Left cardiac atrium (tissue), 4 donors: ENCODE results near the gene STIM2. TPM values are rescaled to one million over a fixed set of nuclear protein-coding genes. Genes with fewer than 3 reads are reported as not detected.
"Not testable (repeated sequence)": the region's sequence is repeated elsewhere in the genome, so short reads cannot be mapped to it uniquely, and the experiment has no call there.

Source experiments
- ATAC-seq, 2 donors: fragments of 200-7000 bp; cut with Tn5 transposase; one replicate each; pipeline ENCODE4 v1.9.1; 2020; ENCODE audit warnings: mild to moderate bottlenecking in 2 of 2, moderate library complexity in 2 of 2
- DNase-seq: peaks from one replicate; pipeline ENCODE4 v3.0.0-alpha.2; 2020
- intact Hi-C, 2 donors: fragments of 100-400 bp; cut with DNase I; formaldehyde crosslinking; loops; one replicate each; pipeline versions ENCODE4 v1.14.1 to v1.15.1; 2022 to 2023
- long read RNA-seq: library from polyadenylated mRNA; unstranded; transcript quantifications from one replicate; pipeline ENCODE4 v2.0.0, GENCODE V29; 2021
- total RNA-seq, 2 donors: library from RNA; stranded (reverse); fragmentation: NEBNext Ultra II Directional; extraction: Animal tissue kit (Norgen Biotek cat#: 25700); gene quantifications; one replicate each; pipeline ENCODE4 v1.2.1, GENCODE V29; 2021
- donor health status: DM: no; HTN: yes; CAD: no.
- donor health status: DM: no; HTN: yes; CAD: no; lungs with severe emphysema.
- donor health status: DM: yes; HTN: yes; CAD: no.
- donor health status: Dilated cardiomyopathy.

Gene STIM2
- total RNA-seq: 10 to 100 TPM; 12.1 to 16.9 TPM
- long read RNA-seq, partial matches to known transcripts: 1 of 2 reads
- long read RNA-seq, other reads (novel, unspliced or antisense): 1 of 2 reads

- DNase-seq (peak; percentile 96), ATAC-seq (peak; percentile 90 to 92)
- intact Hi-C loops: loop anchor here (5.0 to 10.0 kb wide), 4 partner anchors 106 to 147 kb away; no protein-coding TSS in a partner anchor
Measured at GRCh38 chr4:26860157-26860921, at the start of gene STIM2. TSS of gene STIM2 (plus strand) at chr4:26860841.

GRCh38 chr4:26811571-26811970, 49.1 kb upstream of the STIM2 start:
- ATAC-seq, DNase-seq, intact Hi-C loops: not testable (repeated sequence)

GRCh38 chr4:26812049-26812714, 48.5 kb upstream of the STIM2 start:
- intact Hi-C loops: no loop called here
- DNase-seq: peak; percentile 27
- ATAC-seq: peak in 1 of 2 donors; percentile 52

GRCh38 chr4:26813698-26814097, 46.9 kb upstream of the STIM2 start:
- peak; percentile 82 to 87 for ATAC-seq
- intact Hi-C loops: no loop called here
- DNase-seq: peak; percentile 67

GRCh38 chr4:26815199-26815598, 45.4 kb upstream of the STIM2 start:
- DNase-seq: no peak
- intact Hi-C loops: no loop called here
- ATAC-seq: no peak

- intact Hi-C loops: no loop called here
- DNase-seq (no peak), ATAC-seq (no peak)
Measured at GRCh38 chr4:26815706-26816105, 44.9 kb upstream of the STIM2 start.

GRCh38 chr4:26819026-26819425, 41.6 kb upstream of the STIM2 start:
- DNase-seq (no peak), ATAC-seq (no peak)
- intact Hi-C loops: no loop called here

GRCh38 chr4:26819478-26820095, 41.1 kb upstream of the STIM2 start:
- intact Hi-C loops: no loop called here
- DNase-seq (no peak), ATAC-seq (no peak)

- DNase-seq (no peak), ATAC-seq (no peak)
- intact Hi-C loops: no loop called here
Measured at GRCh38 chr4:26820346-26820745, 40.3 kb upstream of the STIM2 start.

GRCh38 chr4:26821031-26821430, 39.6 kb upstream of the STIM2 start:
- intact Hi-C loops: no loop called here
- ATAC-seq (no peak), DNase-seq (no peak)

- DNase-seq (no peak), ATAC-seq (no peak)
- intact Hi-C loops: no loop called here
Measured at GRCh38 chr4:26821677-26822503, 38.8 kb upstream of the STIM2 start.

- intact Hi-C loops: no loop called here
- no peak for DNase-seq
- ATAC-seq: no peak
Measured at GRCh38 chr4:26822546-26822945, 38.1 kb upstream of the STIM2 start.

- intact Hi-C loops, DNase-seq, ATAC-seq: not testable (repeated sequence)
Measured at GRCh38 chr4:26822974-26823373, 37.7 kb upstream of the STIM2 start.

- intact Hi-C loops: no loop called here
- no peak for ATAC-seq
- no peak for DNase-seq
Measured at GRCh38 chr4:26823583-26823982, 37.1 kb upstream of the STIM2 start.

- no peak for DNase-seq
- no peak for ATAC-seq
- intact Hi-C loops: no loop called here
Measured at GRCh38 chr4:26824667-26825066, 36.0 kb upstream of the STIM2 start.

- intact Hi-C loops: no loop called here
- ATAC-seq: peak; percentile 64 to 72
- DNase-seq: no peak
Measured at GRCh38 chr4:26826721-26827120, 33.9 kb upstream of the STIM2 start.

GRCh38 chr4:26827336-26827735, 33.3 kb upstream of the STIM2 start:
- DNase-seq, intact Hi-C loops, ATAC-seq: not testable (repeated sequence)

GRCh38 chr4:26827798-26828197, 32.8 kb upstream of the STIM2 start:
- intact Hi-C loops: no loop called here
- DNase-seq (no peak), ATAC-seq (peak in 1 of 2 donors; percentile 53)

GRCh38 chr4:26829018-26829417, 31.6 kb upstream of the STIM2 start:
- intact Hi-C loops: no loop called here
- DNase-seq: no peak
- ATAC-seq: no peak
